ENCODE measurements around the gene MYO1H. TPM values are rescaled to one million over a fixed set of nuclear protein-coding genes. Genes with fewer than 3 reads are reported as not detected.
A peak's percentile ranks its signal among the peaks of the same experiment; 100 is the strongest.
"Not testable (repeated sequence)": the region's sequence is repeated elsewhere in the genome, so short reads cannot be mapped to it uniquely, and the experiment has no call there.

The MYO1H gene
- total RNA-seq = not detected

DNA sequence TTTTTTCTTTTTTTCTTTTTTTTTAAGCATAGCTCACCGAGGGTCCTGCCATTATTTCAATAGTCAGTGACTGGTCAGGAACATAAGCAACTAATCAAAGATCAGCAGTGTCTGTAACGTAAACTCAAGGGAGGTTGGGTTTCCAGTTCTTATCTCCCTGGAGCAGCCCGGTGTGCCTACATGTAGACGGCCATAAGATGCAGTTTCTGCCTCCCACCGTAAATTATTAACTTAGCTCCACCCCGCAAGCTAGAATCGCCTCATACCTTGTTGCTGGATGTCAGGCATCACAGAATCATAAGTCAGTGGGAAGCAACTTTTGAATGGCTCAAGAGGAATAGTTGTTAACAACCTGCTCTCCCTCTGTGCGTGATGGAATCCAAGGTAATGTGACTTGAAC lies at the start of gene MYO1H:
Gene MYO1H, plus strand, starts transcription at position 312 of the 400 bp plus-strand sequence. Its CDS starts 61 bp downstream, at position 373.
- CTCF ChIA-PET = interaction anchor here (0.6 kb wide), 1 partner anchor 313 kb away, joined by 3 read pairs; no protein-coding TSS in a partner anchor

DNA sequence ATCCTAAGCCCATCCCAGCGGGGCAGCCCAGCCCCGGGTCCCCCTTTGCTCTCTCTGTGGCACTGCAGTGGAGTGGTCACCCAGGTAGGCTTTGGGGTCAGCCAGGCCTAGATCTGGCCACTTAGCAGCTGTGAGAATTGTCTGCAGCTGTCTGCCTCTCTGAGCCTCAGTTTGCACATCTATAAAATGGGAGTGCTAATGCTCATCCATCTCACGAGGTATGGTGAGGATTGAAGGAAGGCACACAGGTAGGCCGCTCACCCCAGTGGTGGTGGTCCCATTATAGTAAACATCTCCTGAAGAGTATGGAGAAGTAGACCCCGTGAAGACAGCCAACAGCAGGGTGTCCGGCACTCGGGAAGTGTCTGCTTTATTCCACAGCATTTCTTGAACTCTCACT lies 47.9 kb upstream of the MYO1H start:
- Mint-ChIP-seq H3K36me3 (ENCODE audit: low read depth) (no peaks in the 10 kb centered on the region), H3K4me3 (no peak overlapping the region), H3K27me3 (peaks cover 9% of the 10 kb centered on the region), H3K27ac (no peak overlapping the region), H3K9me3 (no peaks in the 10 kb centered on the region), H3K4me1 (no peaks in the 10 kb centered on the region)
- POLR2A ChIA-PET = no interaction called here
- DNase-seq = no peak
- CTCF ChIA-PET = no interaction called here

More for the DNA sequence above, at the start of gene MYO1H:
- Mint-ChIP-seq H3K27me3 (peaks cover 23% of the 10 kb centered on the region), H3K36me3 (ENCODE audit: low read depth) (no peaks in the 10 kb centered on the region), H3K27ac (no peak within 1 kb of the TSS), H3K9me3 (no peaks in the 10 kb centered on the region), H3K4me1 (no peaks in the 10 kb centered on the region), H3K4me3 (no peak within 1 kb of the TSS)
- POLR2A ChIA-PET = no interaction called here
- no peak for DNase-seq

DNA sequence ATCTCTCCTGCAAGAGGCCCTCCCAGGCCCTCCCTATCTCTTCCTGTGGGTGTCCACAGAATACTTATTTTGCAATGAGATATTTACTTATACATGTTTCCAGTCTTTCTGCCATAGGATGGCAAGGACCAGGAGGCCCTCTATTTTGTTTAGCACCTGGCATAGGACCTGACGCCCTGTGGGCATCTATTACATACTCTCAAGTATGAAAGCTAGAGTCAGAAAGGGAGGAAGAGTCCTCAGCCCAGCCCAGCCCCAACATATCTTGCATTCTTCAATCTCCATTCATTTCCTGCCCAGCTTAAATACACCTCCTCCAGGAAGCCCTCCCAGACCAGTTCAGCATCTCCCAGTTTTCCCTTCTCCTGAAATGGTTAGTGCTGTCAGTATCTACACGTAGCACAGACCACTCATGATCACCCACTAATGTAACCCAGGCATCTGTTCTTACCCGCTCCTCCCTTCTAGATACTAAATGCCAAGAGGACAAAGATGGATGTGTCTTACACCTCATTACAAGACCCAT lies 46.0 kb upstream of the MYO1H start:
- Mint-ChIP-seq H3K27ac (no peak overlapping the region), H3K27me3 (peaks cover 22% of the 10 kb centered on the region), H3K4me1 (no peaks in the 10 kb centered on the region), H3K4me3 (no peak overlapping the region), H3K9me3 (no peaks in the 10 kb centered on the region), H3K36me3 (ENCODE audit: low read depth) (no peaks in the 10 kb centered on the region)
- CTCF ChIA-PET = interaction anchor here (1.4 kb wide), 1 partner anchor 10 kb away, joined by 3 read pairs; no protein-coding TSS in a partner anchor
- no peak for DNase-seq
- POLR2A ChIA-PET = no interaction called here

GRCh38 chr12:109302358-109302757 lies 45.3 kb upstream of the MYO1H start:
- no peaks in the 10 kb centered on the region for H3K36me3 Mint-ChIP-seq (ENCODE audit: low read depth)
- H3K4me3 Mint-ChIP-seq = no peak overlapping the region
- ChIA-PET POLR2A (no interaction called here), CTCF (interaction anchor here (1.4 kb wide), 1 partner anchor 11 kb away, joined by 3 read pairs; no protein-coding TSS in a partner anchor)
- H3K9me3 Mint-ChIP-seq = no peaks in the 10 kb centered on the region
- DNase-seq = no peak
- H3K4me1 Mint-ChIP-seq = no peaks in the 10 kb centered on the region
- H3K27me3 Mint-ChIP-seq = peaks cover 27% of the 10 kb centered on the region
- H3K27ac Mint-ChIP-seq = no peak overlapping the region

GRCh38 chr12:109302770-109303169 lies 44.9 kb upstream of the MYO1H start:
- POLR2A ChIA-PET = no interaction called here
- CTCF ChIA-PET = interaction anchor here (1.4 kb wide), 1 partner anchor 11 kb away, joined by 3 read pairs; no protein-coding TSS in a partner anchor

GRCh38 chr12:109304485-109304884 lies 43.2 kb upstream of the MYO1H start:
- Mint-ChIP-seq H3K4me3 (no peak overlapping the region), H3K4me1 (peaks cover 3% of the 10 kb centered on the region), H3K27ac (no peak overlapping the region), H3K9me3 (no peaks in the 10 kb centered on the region), H3K27me3 (peaks cover 47% of the 10 kb centered on the region), H3K36me3 (ENCODE audit: low read depth) (no peaks in the 10 kb centered on the region)
- CTCF ChIA-PET = interaction anchor here (0.6 kb wide), 1 partner anchor 7 kb away, joined by 3 read pairs; no protein-coding TSS in a partner anchor
- POLR2A ChIA-PET = no interaction called here
- DNase-seq = no peak

More at GRCh38 chr12:109302770-109303169, 44.9 kb upstream of the MYO1H start:
- Mint-ChIP-seq H3K4me3 (no peak overlapping the region), H3K36me3 (ENCODE audit: low read depth) (no peaks in the 10 kb centered on the region), H3K27ac (no peak overlapping the region), H3K9me3 (no peaks in the 10 kb centered on the region), H3K4me1 (no peaks in the 10 kb centered on the region), H3K27me3 (peaks cover 31% of the 10 kb centered on the region)
- DNase-seq = no peak

DNA sequence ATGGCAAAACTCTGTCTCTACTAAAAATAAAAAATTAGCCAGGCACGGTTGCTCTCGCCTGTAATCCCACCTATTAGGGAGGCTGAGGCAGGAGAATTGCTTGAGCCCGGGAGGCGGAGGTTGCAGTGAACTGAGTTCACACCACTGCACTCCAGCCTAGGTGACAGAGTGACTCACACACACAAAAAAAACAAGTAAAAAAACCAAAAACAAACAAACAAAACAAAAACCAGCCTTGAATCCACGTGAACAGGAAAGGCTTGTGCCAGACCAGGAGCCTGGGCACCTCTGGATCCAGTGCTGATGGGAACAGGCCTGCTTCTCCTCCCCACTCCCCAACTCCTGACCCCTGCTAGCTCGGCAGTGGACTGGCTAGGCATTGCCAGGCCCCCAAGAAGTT lies 42.2 kb upstream of the MYO1H start:
- no peaks in the 10 kb centered on the region for H3K9me3 Mint-ChIP-seq
- no peaks in the 10 kb centered on the region for H3K36me3 Mint-ChIP-seq (ENCODE audit: low read depth)
- no peak overlapping the region for H3K27ac Mint-ChIP-seq
- no peak for DNase-seq
- H3K4me3 Mint-ChIP-seq = no peak overlapping the region
- ChIA-PET CTCF (no interaction called here), POLR2A (no interaction called here)
- peaks cover 7% of the 10 kb centered on the region for H3K4me1 Mint-ChIP-seq
- H3K27me3 Mint-ChIP-seq = peaks cover 52% of the 10 kb centered on the region

- Mint-ChIP-seq H3K27ac (no peak overlapping the region), H3K4me3 (no peak overlapping the region), H3K27me3 (peaks cover 66% of the 10 kb centered on the region), H3K9me3 (no peaks in the 10 kb centered on the region), H3K4me1 (peaks cover 10% of the 10 kb centered on the region), H3K36me3 (ENCODE audit: low read depth) (no peaks in the 10 kb centered on the region)
- POLR2A ChIA-PET = no interaction called here
- CTCF ChIA-PET = no interaction called here
- no peak for DNase-seq
These were observed 40.6 kb upstream of the MYO1H start for GRCh38 chr12:109307051-109307450.

DNA sequence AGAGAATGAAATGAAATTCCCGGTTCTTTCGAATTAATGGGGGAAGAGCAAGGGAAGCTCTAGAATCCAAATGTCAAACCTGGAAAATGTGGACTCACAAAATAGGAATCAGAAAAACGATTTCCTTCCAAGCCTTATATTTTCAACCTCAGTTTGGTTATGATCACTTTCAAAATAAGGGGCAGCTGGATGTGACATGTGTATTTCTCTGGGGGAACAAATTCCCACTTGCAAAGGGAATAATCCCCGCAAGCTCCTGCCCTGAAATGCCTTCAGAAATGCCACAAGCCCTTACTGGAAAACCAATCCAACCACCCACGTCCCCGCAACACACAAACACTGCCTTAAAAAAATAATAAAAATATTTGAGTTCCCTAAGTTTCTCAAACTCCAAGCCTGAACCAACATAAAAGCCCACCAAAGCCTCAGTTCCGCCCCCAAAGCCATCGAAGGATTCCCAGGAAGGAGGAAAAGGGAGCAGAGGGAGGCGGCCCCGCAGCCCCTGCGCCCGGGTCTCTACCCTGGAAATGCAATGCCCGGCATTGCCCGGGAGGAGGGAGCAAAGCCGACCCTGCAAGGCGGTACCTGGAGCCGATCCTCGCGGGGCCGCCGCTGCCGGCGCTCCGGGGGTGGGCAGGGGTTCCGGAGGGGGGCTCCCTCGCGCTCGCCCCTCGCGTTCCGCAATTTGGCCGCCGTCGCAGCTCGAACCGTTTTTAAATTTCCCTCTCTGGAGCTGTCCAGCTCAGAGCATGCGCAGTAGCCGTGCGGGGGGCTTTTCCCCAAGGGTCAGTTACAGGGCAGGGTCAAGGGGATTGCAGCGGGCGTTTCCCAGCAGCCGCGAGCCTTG lies 38.9 kb upstream of the MYO1H start, which contains the start of gene FOXN4:
Gene FOXN4, minus strand, starts transcription at position 751 of the 847 bp plus-strand sequence. CDS start 963 bp downstream, outside the sequence.
- no peaks in the 10 kb centered on the region for H3K36me3 Mint-ChIP-seq (ENCODE audit: low read depth)
- POLR2A ChIA-PET = no interaction called here
- no peak within 1 kb of the TSS for H3K27ac Mint-ChIP-seq
- CTCF ChIA-PET = no interaction called here
- peaks cover 73% of the 10 kb centered on the region for H3K27me3 Mint-ChIP-seq
- peaks cover 10% of the 10 kb centered on the region for H3K4me1 Mint-ChIP-seq
- DNase-seq = no peak
- H3K4me3 Mint-ChIP-seq = peak within 1 kb of the TSS; percentile 65
- H3K9me3 Mint-ChIP-seq = no peaks in the 10 kb centered on the region

DNA sequence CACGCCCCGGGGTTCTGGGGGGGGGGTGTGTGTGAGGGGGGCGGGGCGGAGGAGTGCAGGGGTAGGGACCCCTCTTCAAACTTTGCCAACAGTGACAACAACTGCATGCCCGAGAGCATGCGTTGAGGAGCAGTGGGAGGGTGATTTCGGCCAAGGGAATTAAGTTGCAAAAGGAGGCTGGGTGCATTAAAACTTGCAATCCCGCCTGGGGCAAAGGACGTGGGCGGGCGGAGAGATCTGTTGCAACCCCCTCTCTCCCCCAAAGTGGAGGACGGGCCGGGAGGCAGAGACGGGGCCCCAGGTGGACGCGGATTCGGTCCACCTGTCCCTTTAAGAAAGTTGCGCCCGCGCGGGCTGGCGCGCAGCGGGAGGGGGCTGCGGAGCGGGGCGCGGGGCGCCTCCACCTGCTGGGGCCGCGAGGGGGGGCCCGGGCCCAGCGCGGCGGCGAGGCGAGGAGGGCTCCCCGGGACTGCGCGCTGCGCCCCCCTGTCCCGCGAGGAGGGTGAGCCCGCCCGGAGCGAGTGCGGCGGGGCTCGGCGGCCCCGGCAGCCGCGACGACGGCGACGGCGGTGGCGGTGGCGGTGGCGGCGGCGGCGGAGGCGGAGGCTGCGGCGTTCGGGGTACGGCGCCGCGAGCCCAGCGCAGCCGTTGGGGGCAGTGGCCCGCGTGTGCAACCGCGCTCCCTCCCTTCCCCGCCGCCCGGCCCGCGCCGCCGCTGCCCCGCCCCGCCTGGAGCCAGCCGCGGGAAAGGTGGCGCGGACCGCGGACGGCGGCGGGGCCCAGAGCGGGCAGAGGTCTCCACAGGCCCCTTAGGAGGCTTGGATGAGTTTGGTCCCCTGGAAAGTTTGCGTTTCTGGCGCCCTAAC lies 38.1 kb upstream of the MYO1H start:
- no peaks in the 10 kb centered on the region for H3K36me3 Mint-ChIP-seq (ENCODE audit: low read depth)
- ChIA-PET CTCF (no interaction called here), POLR2A (no interaction called here)
- peaks cover 77% of the 10 kb centered on the region for H3K27me3 Mint-ChIP-seq
- DNase-seq = no peak
- H3K4me1 Mint-ChIP-seq = peaks cover 10% of the 10 kb centered on the region
- H3K27ac Mint-ChIP-seq = no peak overlapping the region
- no peaks in the 10 kb centered on the region for H3K9me3 Mint-ChIP-seq
- peak overlapping the region; percentile 65 for H3K4me3 Mint-ChIP-seq

DNA sequence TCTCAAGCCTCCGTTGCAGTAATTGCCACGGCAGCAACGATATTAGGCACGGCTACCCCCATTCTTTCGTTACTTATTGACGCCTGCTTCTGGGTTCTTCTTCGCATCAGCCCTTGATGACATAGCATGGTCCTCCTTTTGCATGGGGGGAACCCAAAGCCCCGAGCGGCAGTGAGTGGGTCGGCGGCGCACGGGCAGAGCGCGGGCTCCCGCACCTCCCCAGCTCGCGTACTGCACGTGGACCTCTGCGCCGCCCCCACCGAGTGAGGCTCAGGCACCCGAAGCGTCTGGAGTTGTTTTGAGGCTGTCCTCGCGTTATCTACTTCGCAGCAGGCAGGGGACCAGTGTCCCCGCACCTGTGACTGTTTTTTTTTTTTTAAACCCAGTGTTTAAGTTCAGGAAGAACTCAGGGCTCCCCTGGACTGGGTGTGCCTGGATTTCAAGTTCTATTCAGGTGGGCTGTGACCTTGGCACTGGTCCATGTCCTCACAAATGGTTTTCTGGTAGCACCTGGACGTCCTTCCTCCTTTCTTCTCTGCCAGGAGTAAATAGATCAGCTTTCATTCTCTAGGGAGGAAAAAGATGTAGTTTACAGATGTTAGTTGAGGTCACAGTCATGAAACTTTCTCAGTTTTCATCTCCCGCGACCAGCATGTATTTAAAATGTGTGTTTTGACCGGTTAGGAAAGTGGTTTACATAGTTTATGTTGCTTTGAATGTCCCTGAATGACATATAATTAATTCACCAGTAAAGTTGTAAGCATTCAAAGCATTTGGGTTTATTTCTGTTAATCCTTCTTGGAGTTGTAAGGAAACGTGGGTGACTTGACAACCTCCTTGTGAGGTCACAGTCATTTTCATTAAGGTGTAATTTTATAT lies 37.2 kb upstream of the MYO1H start:
- Mint-ChIP-seq H3K4me1 (peaks cover 10% of the 10 kb centered on the region), H3K4me3 (peak overlapping the region; percentile 17), H3K36me3 (ENCODE audit: low read depth) (no peaks in the 10 kb centered on the region), H3K9me3 (no peaks in the 10 kb centered on the region), H3K27me3 (peaks cover 74% of the 10 kb centered on the region), H3K27ac (peak overlapping the region; percentile 46)
- POLR2A ChIA-PET = no interaction called here
- CTCF ChIA-PET = no interaction called here
- DNase-seq = no peak

DNA sequence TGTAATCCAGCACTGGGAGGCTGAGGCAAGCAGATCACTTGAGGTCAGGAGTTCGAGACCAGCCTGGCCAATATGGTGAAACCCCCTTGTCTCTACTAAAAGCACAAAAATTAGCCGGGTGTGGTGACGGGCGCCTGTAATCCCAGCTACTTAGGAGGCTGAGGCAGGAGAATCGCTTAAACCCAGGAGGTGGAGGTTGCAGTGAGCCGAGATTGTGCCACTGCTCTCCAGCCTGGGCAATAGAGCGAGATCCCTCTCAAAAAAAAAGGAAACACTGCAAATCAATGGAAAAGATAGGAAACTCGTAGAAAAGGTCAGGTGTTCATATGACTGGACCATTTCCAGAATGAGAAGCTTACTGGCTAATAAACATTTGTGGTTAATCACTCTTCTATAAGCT lies 26.4 kb upstream of the MYO1H start:
- CTCF ChIA-PET; H3K27ac Mint-ChIP-seq; H3K9me3 Mint-ChIP-seq; H3K4me1 Mint-ChIP-seq; DNase-seq; H3K4me3 Mint-ChIP-seq; H3K36me3 Mint-ChIP-seq (ENCODE audit: low read depth): not testable (repeated sequence)
- POLR2A ChIA-PET = interaction anchor here (0.7 kb wide), 1 partner anchor 23 kb away, joined by 4 read pairs; no protein-coding TSS in a partner anchor
- peaks cover 36% of the 10 kb centered on the region for H3K27me3 Mint-ChIP-seq

All from activated CD4-positive, alpha-beta T cell treated with anti-CD3 and anti-CD28 coated beads, Interleukin-2, amount 10 ng/mL, durations not matched to agents 7 days and 5 days (primary cell).